GM12878 (cell line): Measurements from ENCODE around the gene BICRA. TPM values are rescaled to one million over a fixed set of nuclear protein-coding genes. Genes with fewer than 3 reads are reported as not detected.

Source experiments
- ATAC-seq: fragments of 200-7000 bp; cut with Tn5 transposase; 3 replicates; pipeline ENCODE4 v1.9.1; 2020; ENCODE audit warnings: mild to moderate bottlenecking, moderate library complexity
- BruUV-seq: library from RNA; stranded (reverse); fragments of 400-500 nt; replicated peaks from 2 replicates; lab custom pipeline; 2021; lab: Mats Ljungman, UMichigan
- CTCF ChIA-PET: fragments of 300-600 bp; sonication (Branson Sonifier 250); formaldehyde crosslinking; extraction: SDS; loops from one replicate; lab custom pipeline; 2021; ENCODE audit warnings: inconsistent platforms; lab: Yijun Ruan, JAX
- POLR2A ChIA-PET: fragments of 350-600 bp; formaldehyde crosslinking; extraction: SDS; loops from one replicate; lab custom pipeline; 2021; ENCODE audit warnings: inconsistent platforms; lab: Charles Lee
- RAD21 ChIA-PET: fragments of 300-600 bp; sonication (Branson Sonifier 250); formaldehyde crosslinking; loops from one replicate; lab custom pipeline; 2023; ENCODE audit warnings: antibody characterized with exemption; ENCODE audit not compliant: unreplicated experiment; lab: Charles Lee
- SMC1A ChIA-PET: fragments of 300-600 bp; sonication (Branson Sonifier 250); formaldehyde crosslinking; loops from one replicate; lab custom pipeline; 2023; ENCODE audit not compliant: unreplicated experiment, uncharacterized antibody; lab: Charles Lee
- DNase-seq: peaks from one replicate; pipeline ENCODE4 v3.0.0-alpha.2; 2011; ENCODE audit warnings: low read depth, low spot score
- FAIRE-seq: peaks from 3 replicates; lab custom pipeline; 2011; peaks lifted over from hg19 to GRCh38; lab: Jason Lieb, UNC
- H2AFZ ChIP-seq: 2 replicates; pipeline ENCODE4 v1.6.0; 2011; ENCODE audit warnings: low read depth, low read length, control low read depth; ENCODE audit not compliant: control insufficient read depth
- H3K27ac ChIP-seq: 2 replicates; pipeline ENCODE4 v1.5.1; 2011; ENCODE audit warnings: control low read depth; ENCODE audit not compliant: control insufficient read depth, insufficient read depth
- H3K27me3 ChIP-seq, 2 experiments: replicated peaks in 1 of 2; 2 replicates each; pipeline versions ENCODE4 v1.6.0 to v1.6.1; 2011; ENCODE audit warnings: low read length in 1 of 2; ENCODE audit not compliant: control insufficient read depth in 2 of 2, insufficient read depth in 2 of 2
- H3K36me3 ChIP-seq, 2 experiments: 2 replicates each; pipeline ENCODE4 v1.5.1; 2011; ENCODE audit warnings: low read length in 1 of 2; ENCODE audit not compliant: control insufficient read depth in 2 of 2, insufficient read depth in 2 of 2
- H3K4me1 ChIP-seq: 2 replicates; pipeline ENCODE4 v1.6.1; 2011; ENCODE audit warnings: mild to moderate bottlenecking, low read length, moderate library complexity, mixed read lengths; ENCODE audit not compliant: control insufficient read depth, insufficient read depth
- H3K4me2 ChIP-seq: 2 replicates; pipeline ENCODE4 v1.6.0; 2011; ENCODE audit warnings: control low read depth; ENCODE audit not compliant: control insufficient read depth, insufficient read depth
- H3K4me3 ChIP-seq: fragments of 200-600 bp; sonication (generic); 2 replicates; pipeline ENCODE4 v1.5.1; 2016
- H3K79me2 ChIP-seq: 2 replicates; pipeline ENCODE4 v1.6.0; 2011; ENCODE audit warnings: low read length; ENCODE audit not compliant: control insufficient read depth, insufficient read depth
- H3K9ac ChIP-seq: 2 replicates; pipeline ENCODE4 v1.8.0; 2011; ENCODE audit warnings: low read length, control low read depth, mixed read lengths; ENCODE audit not compliant: control insufficient read depth, insufficient read depth
- H3K9me3 ChIP-seq: replicated peaks from 3 replicates; pipeline ENCODE4 v1.5.1; 2011; ENCODE audit warnings: mild to moderate bottlenecking, low read length; ENCODE audit not compliant: control insufficient read depth, insufficient read depth
- H4K20me1 ChIP-seq: 2 replicates; pipeline ENCODE4 v1.6.0; 2011; ENCODE audit not compliant: control insufficient read depth, insufficient read depth
- ATF3 ChIP-seq: IDR thresholded peaks from 2 replicates; pipeline ENCODE4 v1.6.1; 2011; ENCODE audit warnings: low read depth, mild to moderate bottlenecking, low read length, moderate library complexity, borderline replicate concordance; ENCODE audit errors: extremely low read depth
- CBX5 ChIP-seq: sonication (generic); IDR thresholded peaks from 2 replicates; pipeline ENCODE4 v1.6.1; 2016; ENCODE audit warnings: low read depth, moderate library complexity, mild to moderate bottlenecking, inconsistent platforms
- E4F1 ChIP-seq: fragments of 450-650 bp; IDR thresholded peaks from 2 replicates; pipeline ENCODE4 v1.6.1; 2018; ENCODE audit warnings: borderline replicate concordance, mild to moderate bottlenecking; ENCODE audit not compliant: partially characterized antibody
- IRF3 ChIP-seq: fragments of 450-650 bp; IDR thresholded peaks from 2 replicates; pipeline ENCODE4 v1.6.1; 2014; ENCODE audit warnings: mild to moderate bottlenecking
- JUND ChIP-seq: IDR thresholded peaks from 2 replicates; pipeline ENCODE4 v1.6.1; 2012; ENCODE audit warnings: low read depth, mild to moderate bottlenecking, low read length, improper control_type of control experiment, moderate library complexity
- NBN ChIP-seq: fragments of 450-650 bp; IDR thresholded peaks from 2 replicates; pipeline ENCODE4 v1.6.1; 2016
- NFYA ChIP-seq: IDR thresholded peaks from 2 replicates; pipeline ENCODE4 v1.6.1; 2011; ENCODE audit warnings: low read depth, mild to moderate bottlenecking, low read length, improper control_type of control experiment, borderline replicate concordance
- NFYB ChIP-seq: IDR thresholded peaks from 2 replicates; pipeline ENCODE4 v1.6.1; 2011; ENCODE audit warnings: low read depth, mild to moderate bottlenecking, low read length, improper control_type of control experiment, moderate library complexity; ENCODE audit not compliant: insufficient read depth
- PBX3 ChIP-seq: IDR thresholded peaks from 2 replicates; pipeline ENCODE4 v1.6.1; 2011; ENCODE audit warnings: mild to moderate bottlenecking, low read depth, low read length, moderate library complexity; ENCODE audit not compliant: insufficient replicate concordance
- PML ChIP-seq: IDR thresholded peaks from 2 replicates; pipeline ENCODE4 v1.6.1; 2012; ENCODE audit warnings: low read length, inconsistent platforms
- POU2F2 ChIP-seq: IDR thresholded peaks from 3 replicates; pipeline ENCODE4 v1.6.1; 2011; ENCODE audit warnings: low read depth, mild to moderate bottlenecking, low read length, borderline replicate concordance
- RAD21 ChIP-seq: IDR thresholded peaks from 2 replicates; pipeline ENCODE4 v1.6.1; 2011; ENCODE audit warnings: mild to moderate bottlenecking, low read depth, low read length, moderate library complexity; ENCODE audit not compliant: insufficient read depth
- RCOR1 ChIP-seq: conservative IDR thresholded peaks from 2 replicates; pipeline ENCODE4 v1.6.1; 2012; ENCODE audit warnings: low read depth, low read length, improper control_type of control experiment
- SMC3 ChIP-seq: IDR thresholded peaks from 2 replicates; pipeline ENCODE4 v1.6.1; 2011; ENCODE audit warnings: low read length, improper control_type of control experiment, borderline replicate concordance
- WGBS: methylation state at CpG from one replicate; pipeline ENCODE4 v1.1.6; 2016; ENCODE audit warnings: low lambda C conversion rate; ENCODE audit not compliant: insufficient replicate concordance, insufficient coverage; ENCODE audit errors: missing lambda C conversion rate; 5-methylcytosine and 5-hydroxymethylcytosine counted together
- in situ Hi-C: fragments of 300-500 bp; cut with MboI; formaldehyde crosslinking; loops from 9 replicates; pipeline ENCODE4 v1.14.3; 2018; ENCODE audit warnings: mixed read lengths
- intact Hi-C: fragments of 100-400 bp; cut with micrococcal nuclease; formaldehyde crosslinking; loops from one replicate; pipeline ENCODE4 v1.14.2; 2022; ENCODE audit not compliant: unreplicated experiment
- polyA plus RNA-seq, 11 experiments: library from polyadenylated mRNA; depleted of rRNA in 4 of 11; unstranded in 6 of 11; stranded (reverse) in 5 of 11; fragments of >200 nt; fragmentation: Nextera tagmentation in 4 of 11; fragmentation: Illumina TruSeq in 1 of 11; extraction: Ambion mirVana in 4 of 11; extraction: Trizol in 1 of 11; gene quantifications; 1 replicate in 1 of 11; 2 replicates in 10 of 11; pipeline versions ENCODE4 v1.2.1 to v1.2.3, GENCODE V29; 2011 to 2016; ENCODE audit warnings: inconsistent platforms in 2 of 11, missing spikeins in 2 of 11, low read depth in 1 of 11
- total RNA-seq, 4 experiments: library from RNA; depleted of rRNA in 3 of 4; stranded (reverse); fragments of >200 nt in 3 of 4; fragmentation: Illumina TruSeq in 1 of 4; extraction: Trizol in 1 of 4; gene quantifications; 2 replicates each; pipeline versions ENCODE4 v1.2.1 to v1.2.3, GENCODE V29; 2013 to 2021

BICRA gene
- total and polyA plus RNA-seq, 10 of the 15 experiments (the other 5 are each of a cell fraction or from before 2014, with no cell fraction given): 0.11 to 15.3 (median 1.3) TPM

DNA sequence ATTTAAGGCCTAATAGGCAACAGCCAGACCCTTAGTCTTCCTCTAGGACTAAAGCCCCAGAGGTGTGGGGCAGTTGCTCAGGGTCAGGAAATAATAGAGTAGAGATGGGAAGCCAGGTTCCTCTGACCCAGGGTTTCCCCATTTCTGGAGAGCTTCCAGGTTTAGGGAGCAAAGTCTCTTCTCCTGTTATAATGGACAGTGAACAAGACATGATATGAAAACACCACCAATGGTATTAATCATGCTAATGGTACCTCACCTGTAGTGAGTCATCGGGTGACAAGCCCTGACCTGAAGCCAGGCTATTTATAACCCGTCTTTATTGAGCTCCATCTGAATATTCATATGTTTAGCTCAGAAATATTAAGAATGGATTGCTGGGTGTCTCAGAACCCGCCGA lies 24.6 kb downstream of the BICRA start:
- ChIA-PET POLR2A (interaction anchor here (0.7 kb wide), 1 partner anchor 469 kb away, joined by 3 read pairs; no protein-coding TSS in a partner anchor), RAD21 (no interaction called here)

More for the DNA sequence above, 24.6 kb downstream of the BICRA start:
- BruUV-seq: no TSS peak
- Histone ChIP-seq H3K27me3 (no peaks in the 10 kb centered on the region), H3K4me2 (no peak overlapping the region), H3K79me2 (peaks cover 10% of the 10 kb centered on the region), H3K27ac (no peak overlapping the region), H2AFZ (no peak overlapping the region), H3K9me3 (no peaks in the 10 kb centered on the region), H3K36me3 (no peaks in the 10 kb centered on the region; a peak in 1 of 4 replicates), H3K4me1 (peaks cover 3% of the 10 kb centered on the region; the same call in 1 of the 2 replicates), H4K20me1 (no peaks in the 10 kb centered on the region), H3K9ac (no peak overlapping the region), H3K4me3 (no peak overlapping the region)
- no peak for DNase-seq
- ATAC-seq: no peak
- intact Hi-C loops: no loop called here
- 64% methylated on average over 4 of the region's 4 CpGs for WGBS
- FAIRE-seq: no peak
- in situ Hi-C loops: no loop called here
- SMC1A ChIA-PET: interaction anchor here (0.9 kb wide), 1 partner anchor 8 kb away, joined by 4 read pairs; no protein-coding TSS in a partner anchor
- CTCF ChIA-PET: interaction anchor here (1.0 kb wide), 1 partner anchor 74 kb away, joined by 4 read pairs; no protein-coding TSS in a partner anchor
- TF ChIP-seq RAD21: no peak
- TF ChIP-seq ATF3: no peak
- no peak for TF ChIP-seq PML
- no peak for TF ChIP-seq SMC3
- TF ChIP-seq RCOR1: no peak
- TF ChIP-seq POU2F2: no peak
- TF ChIP-seq PBX3: no peak
- TF ChIP-seq CBX5: no peak
- no peak for TF ChIP-seq NFYA
- no peak for TF ChIP-seq E4F1
- TF ChIP-seq NBN: no peak
- TF ChIP-seq NFYB: no peak
- TF ChIP-seq IRF3: no peak
- no peak for TF ChIP-seq JUND
